ENCODE measurements around the gene CPSF4L. TPM values are rescaled to one million over a fixed set of nuclear protein-coding genes. Genes with fewer than 3 reads are reported as not detected.

CPSF4L gene
- total and polyA plus RNA-seq, 2 of the 13 experiments (the other 11 are each of a cell fraction or from before 2014, with no cell fraction given), result 0.73 to 1.6 TPM

GRCh38 chr17:73232587-73233373, 28.9 kb downstream of the CPSF4L start (continued):
- TF ChIP-seq ZC3H4 (CRISPR knock-in tag; IDR thresholded peaks at IDR 0.05; ENCODE audit: borderline replicate concordance) (no peak), ZNF639 (CRISPR knock-in tag; conservative IDR thresholded peaks at IDR 0.05) (no peak), ZNF652 (CRISPR knock-in tag; IDR thresholded peaks at IDR 0.05; ENCODE audit: borderline replicate concordance, low read depth) (peak; percentile 94), E2F5 (CRISPR knock-in tag; conservative IDR thresholded peaks at IDR 0.05) (no peak), ZC3H13 (CRISPR knock-in tag; IDR thresholded peaks at IDR 0.05) (no peak), ZMYM3 (CRISPR knock-in tag; IDR thresholded peaks at IDR 0.05) (no peak), NFE2L1 (CRISPR knock-in tag; IDR thresholded peaks at IDR 0.05; ENCODE audit: borderline replicate concordance) (no peak), ZNF335 (CRISPR knock-in tag; IDR thresholded peaks at IDR 0.05) (peak; percentile 98), ZNF879 (CRISPR knock-in tag; IDR thresholded peaks at IDR 0.05) (no peak), ZBTB37 (CRISPR knock-in tag; IDR thresholded peaks at IDR 0.05) (no peak), ZNF598 (CRISPR knock-in tag; IDR thresholded peaks at IDR 0.05; ENCODE audit: borderline replicate concordance) (no peak), DPF2 (CRISPR knock-in tag; IDR thresholded peaks at IDR 0.05; ENCODE audit: borderline replicate concordance, low read depth) (no peak), ZNF784 (CRISPR knock-in tag; IDR thresholded peaks at IDR 0.05; ENCODE audit: borderline replicate concordance) (no peak), ZNF569 (CRISPR knock-in tag; IDR thresholded peaks at IDR 0.05; ENCODE audit: borderline replicate concordance) (no peak), HMGXB4 (CRISPR knock-in tag; IDR thresholded peaks at IDR 0.05; ENCODE audit: borderline replicate concordance in 1 of 2, low read depth in 1 of 2) (0 out of 4 replicates have a peak, but pooled peaks of 1 of the 2 experiments have one; percentile 14), ZNF468 (CRISPR knock-in tag; IDR thresholded peaks at IDR 0.05) (no peak), NFYC (CRISPR knock-in tag; IDR thresholded peaks at IDR 0.05) (no peak), DNMT1 (CRISPR knock-in tag; IDR thresholded peaks at IDR 0.05) (no peak), KLF6 (CRISPR knock-in tag; IDR thresholded peaks at IDR 0.05) (no peak), NCOR1 (IDR thresholded peaks at IDR 0.05; ENCODE audit: borderline replicate concordance, low read length) (peak; percentile 37; the same call in 1 of the 2 replicates), ZFX (CRISPR knock-in tag; IDR thresholded peaks at IDR 0.05; ENCODE audit: low read depth) (no peak; the same call in 1 of the 2 replicates)

Measured in HepG2 (cell line).